ENCODE data around the gene SASH1.
"Not testable (repeated sequence)": the region's sequence is repeated elsewhere in the genome, so short reads cannot be mapped to it uniquely, and the experiment has no call there.

The SASH1 gene

GRCh38 chr6:148550569-148550968, 207.9 kb downstream of the SASH1 start:
- no peak for DNase-seq (ENCODE audit: low spot score)

- DNase-seq (ENCODE audit: low spot score) = no peak
These were observed 208.6 kb downstream of the SASH1 start for GRCh38 chr6:148551226-148551625.

GRCh38 chr6:148556410-148556809, 213.8 kb downstream of the SASH1 start:
- DNase-seq (ENCODE audit: low spot score) = no peak

GRCh38 chr6:148557796-148558321, 215.2 kb downstream of the SASH1 start:
- no peak for DNase-seq (ENCODE audit: low spot score)

DNA sequence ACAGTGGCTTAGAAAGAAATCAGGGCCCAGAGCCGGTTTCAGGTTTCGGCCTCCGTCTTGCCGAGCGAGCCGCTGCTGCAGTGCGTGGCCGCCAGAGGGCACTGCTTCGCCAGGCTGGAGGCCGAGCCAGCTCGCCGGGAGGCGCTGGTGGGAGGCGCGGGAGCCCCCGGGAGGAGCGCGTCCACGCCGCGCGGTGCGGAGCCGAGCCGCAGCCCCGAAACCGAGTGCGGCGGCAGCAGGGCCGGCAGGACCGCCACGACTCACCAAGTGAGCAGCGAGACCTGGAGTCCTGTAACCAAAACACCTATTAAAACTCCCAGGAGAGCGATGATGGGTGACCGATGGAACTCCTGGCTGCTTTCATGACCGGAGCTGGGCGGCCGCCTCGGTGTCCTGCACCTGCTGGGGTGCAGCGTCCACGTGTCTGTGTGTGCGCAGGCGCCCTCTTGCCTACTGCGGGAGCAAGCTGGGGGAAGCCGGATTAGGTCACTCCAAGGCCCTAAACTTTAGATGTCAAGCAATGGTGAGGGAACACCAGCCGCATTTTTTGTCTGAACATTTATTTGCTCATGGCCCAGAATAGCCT, 217.3 kb downstream of the SASH1 start:
- peak; percentile 74 for DNase-seq (ENCODE audit: low spot score)

DNA sequence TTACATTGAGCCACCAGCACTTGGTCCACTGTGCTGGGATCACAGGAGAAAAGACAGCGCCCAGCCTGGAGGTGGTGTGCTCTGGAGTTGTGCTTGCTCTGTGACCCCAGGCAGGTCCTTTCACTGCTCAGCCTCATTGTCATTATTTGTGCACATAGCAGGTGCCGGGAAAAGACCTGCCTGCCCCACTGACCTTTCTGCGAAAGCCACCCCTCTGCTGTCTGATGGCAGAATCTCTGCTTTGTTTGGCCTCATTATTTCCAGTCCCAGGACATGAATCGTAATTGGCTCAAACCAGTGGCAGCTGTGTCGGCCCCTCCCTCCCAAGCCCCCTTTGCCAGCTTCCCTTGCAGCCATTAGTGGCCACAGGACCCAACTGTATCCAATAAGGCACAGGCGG, 219.0 kb downstream of the SASH1 start:
- no peak for DNase-seq (ENCODE audit: low spot score)

DNA sequence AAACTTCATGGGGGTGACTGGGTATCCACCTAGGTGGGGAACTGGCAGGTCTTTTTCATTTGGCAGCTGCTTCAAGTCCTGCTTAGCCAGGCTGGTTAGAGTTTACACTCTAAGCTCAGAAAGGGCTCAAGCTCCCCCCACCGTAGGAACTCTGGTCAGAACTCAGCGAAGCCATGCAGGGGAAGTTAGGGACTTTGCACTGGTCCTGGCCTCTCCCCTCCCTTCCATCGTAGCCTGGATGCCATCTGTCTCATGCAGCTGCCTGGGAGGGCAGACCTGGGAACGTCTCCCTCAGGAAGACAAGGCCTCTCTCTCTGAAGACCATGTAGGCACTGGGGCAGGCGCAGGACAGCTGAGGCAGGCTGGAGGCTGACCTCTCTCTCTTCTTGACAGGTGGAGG, 220.4 kb downstream of the SASH1 start:
- no peak for DNase-seq (ENCODE audit: low spot score)

DNA sequence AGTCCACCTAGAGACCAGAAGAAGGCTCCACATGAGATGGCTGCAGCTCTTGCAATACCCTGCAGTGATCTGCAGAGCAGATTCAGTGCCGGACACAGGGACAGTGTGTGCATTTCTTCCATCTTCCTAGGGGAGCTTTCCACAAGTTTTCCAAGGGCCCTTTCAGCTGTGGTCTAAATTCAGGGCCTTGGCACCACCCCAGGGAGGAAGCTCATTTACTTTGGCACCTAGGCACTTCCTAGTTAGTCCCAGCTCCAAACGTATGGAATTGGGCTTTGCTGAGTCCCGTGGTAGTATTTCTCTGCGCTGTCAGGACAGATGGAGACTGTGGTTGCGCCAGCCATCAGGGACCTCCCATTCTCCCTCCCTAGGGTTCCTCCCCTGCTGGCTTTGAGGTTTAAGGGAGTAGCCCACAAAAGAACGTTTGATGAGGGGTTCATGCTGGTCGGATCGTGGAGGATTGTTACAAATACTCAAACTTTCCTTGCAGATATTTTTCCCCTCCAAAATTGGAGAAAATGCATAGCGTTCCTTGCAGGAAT, 221.9 kb downstream of the SASH1 start:
- DNase-seq (ENCODE audit: low spot score) = no peak

DNA sequence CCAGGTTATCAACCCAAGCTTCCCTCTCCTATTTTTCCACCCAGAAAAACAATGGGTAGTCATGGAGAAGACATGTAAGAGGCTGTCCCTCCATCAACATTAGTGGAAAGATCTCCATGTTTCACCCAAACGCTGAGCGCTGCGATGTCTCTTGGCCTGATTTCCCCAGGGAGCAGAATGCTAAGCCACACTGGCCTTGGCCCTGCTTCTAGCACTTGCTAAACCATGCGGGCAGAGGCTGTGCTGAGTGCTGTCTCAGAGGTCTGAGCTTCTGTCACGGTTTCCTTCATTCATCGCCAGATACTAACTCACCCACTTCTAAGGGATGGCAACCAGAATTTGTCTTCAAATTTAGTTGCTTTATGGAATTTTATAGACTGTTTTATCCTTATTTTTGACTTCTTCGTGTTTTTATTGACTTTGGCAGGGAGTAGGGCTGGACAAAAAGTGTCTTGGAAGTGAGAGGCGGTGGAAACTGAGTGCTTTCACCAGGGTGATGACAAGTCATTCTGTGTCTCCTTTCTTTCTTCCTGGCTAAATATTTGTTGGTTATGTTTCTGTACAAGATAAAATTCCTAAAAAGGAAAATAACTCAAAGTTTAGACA, 222.8 kb downstream of the SASH1 start:
- DNase-seq (ENCODE audit: low spot score) = no peak

DNA sequence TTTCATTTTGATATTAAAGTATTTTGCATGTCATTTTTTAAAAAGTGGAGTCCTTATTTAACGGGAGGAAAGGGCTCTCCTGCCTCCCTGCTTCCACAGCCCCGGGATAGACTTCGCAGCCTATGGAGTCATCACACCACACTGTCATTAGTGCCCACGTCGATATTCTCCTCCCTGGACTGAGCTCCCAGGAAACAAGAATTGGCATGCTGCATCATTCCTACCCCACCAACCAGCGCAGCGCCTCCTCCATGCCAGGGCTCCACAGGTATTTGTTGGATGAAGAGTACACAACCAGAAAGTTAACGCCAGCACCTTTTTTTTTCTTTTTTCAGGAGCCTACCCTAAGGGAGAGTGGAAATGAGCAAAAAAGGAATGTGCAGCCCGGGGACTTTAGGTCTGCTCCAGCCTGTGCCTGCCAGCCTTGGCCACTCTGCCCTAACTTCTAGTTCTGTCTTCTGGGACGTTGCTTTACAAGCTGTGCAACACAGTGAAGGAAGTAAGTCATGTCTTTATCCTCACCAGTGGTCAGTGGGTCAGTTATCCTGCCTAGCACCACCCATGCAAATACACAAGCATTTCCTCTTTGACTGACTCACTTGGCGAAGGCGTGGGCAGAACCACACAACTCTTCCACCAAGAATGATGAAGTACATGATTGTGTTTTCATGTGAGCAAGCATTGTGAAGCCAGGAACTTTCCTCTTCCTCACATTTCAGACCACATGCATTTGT, 223.5 kb downstream of the SASH1 start:
- DNase-seq (ENCODE audit: low spot score) = no peak

GRCh38 chr6:148566664-148567350, 224.2 kb downstream of the SASH1 start:
- DNase-seq (ENCODE audit: low spot score) = no peak

DNA sequence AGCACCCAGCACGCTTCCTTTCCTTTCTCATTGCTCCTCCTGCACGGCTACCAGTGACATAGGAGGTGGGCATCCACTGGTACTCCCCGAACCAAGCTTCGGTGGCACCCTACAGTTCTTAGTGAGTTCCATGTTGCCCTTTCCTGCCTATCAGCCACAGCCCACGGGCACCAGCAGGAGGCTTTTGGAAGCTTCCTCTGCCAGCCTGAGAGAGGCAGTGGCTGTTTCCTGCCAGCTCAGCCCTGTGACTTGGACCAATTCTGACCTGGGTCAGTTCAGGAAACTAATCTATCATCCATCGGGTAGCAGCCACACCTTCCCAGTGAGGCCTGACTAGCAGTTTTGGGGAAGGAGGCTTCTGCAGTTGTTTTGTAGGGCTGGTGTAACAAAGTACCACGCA, 227.8 kb downstream of the SASH1 start:
- no peak for DNase-seq (ENCODE audit: low spot score)

- no peak for DNase-seq (ENCODE audit: low spot score)
These were observed 230.2 kb downstream of the SASH1 start for GRCh38 chr6:148572676-148573335.

DNA sequence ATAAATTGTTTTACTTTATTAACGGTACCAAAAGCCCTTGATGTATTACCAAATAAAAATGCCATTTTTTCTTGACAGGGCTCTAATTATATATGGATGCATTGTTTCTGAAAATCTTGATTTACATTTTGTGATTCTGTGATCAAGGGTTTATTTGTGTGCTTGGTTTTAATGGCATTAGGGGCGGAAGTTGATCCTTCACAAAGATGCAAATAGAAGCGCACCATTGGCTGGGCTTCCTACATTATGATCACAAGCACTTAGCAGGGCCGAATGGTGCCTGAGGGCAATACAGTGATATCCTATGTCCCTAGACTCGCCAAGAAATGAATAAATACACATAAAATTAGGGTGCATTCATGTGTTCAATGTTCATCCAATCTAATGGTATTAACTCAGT, 231.3 kb downstream of the SASH1 start:
- DNase-seq (ENCODE audit: low spot score) = no peak

DNA sequence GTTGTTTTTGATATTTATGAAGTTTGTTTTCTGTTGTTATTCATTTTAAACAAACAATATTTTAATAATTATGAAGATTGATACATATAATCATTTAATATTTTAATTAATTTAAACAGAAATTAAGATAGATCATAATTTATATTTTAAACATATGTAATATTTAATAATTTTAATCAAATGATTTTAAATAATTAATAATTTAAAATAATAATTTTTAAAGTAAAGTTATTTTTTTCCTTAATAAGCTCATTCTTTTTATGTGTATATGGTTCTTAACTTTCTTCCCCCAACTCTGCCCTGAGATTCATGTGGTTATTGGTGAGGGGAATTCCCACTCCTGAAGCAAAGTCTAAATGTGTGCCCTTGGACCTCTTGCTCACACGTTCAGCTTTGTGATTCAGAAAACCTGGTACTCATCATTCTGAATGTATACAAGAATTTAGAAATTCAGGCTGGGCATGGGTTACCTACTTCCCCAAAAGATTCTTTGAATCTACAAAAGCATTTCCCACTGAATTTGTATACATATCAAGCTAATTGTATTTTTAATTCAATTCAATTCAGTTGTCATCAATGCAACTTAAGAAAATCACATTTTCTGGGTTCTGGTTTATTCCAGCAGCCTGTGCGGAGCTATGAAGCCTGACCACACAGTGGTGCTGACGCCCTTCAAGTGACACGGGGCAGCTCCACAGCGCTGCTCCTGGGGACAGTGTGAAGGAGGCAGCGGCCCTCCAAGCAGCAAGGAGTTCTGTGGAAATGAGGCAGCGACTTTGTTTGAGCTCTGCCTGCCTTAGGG, 235.2 kb downstream of the SASH1 start:
- peak; percentile 74 for DNase-seq (ENCODE audit: low spot score)

GRCh38 chr6:148578489-148578814, 235.8 kb downstream of the SASH1 start:
- no peak for DNase-seq (ENCODE audit: low spot score)

GRCh38 chr6:148578837-148579565, 236.4 kb downstream of the SASH1 start:
- DNase-seq (ENCODE audit: low spot score) = no peak

- DNase-seq (ENCODE audit: low spot score) = no peak
These were observed 237.8 kb downstream of the SASH1 start for GRCh38 chr6:148580442-148580841.

DNA sequence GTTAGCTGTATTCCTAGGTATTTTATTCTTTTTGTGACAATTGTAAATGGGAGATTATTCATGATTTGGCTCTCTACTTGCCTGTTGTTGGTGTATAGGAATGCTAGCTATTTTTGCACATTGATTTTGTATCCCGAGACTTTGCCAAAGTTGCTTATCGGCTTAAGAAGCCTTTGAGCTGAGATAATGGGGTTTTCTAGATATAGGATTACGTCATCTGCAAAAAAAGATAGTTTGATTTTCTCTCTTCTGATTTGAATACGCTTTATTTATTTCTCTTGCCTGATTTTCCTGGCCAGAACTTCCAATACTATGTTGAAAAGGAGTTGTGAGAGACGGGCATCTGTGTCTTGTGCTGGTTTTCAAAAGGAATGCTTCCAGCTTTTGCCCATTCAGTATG, 241.0 kb downstream of the SASH1 start:
- DNase-seq (ENCODE audit: low spot score) = no peak

DNA sequence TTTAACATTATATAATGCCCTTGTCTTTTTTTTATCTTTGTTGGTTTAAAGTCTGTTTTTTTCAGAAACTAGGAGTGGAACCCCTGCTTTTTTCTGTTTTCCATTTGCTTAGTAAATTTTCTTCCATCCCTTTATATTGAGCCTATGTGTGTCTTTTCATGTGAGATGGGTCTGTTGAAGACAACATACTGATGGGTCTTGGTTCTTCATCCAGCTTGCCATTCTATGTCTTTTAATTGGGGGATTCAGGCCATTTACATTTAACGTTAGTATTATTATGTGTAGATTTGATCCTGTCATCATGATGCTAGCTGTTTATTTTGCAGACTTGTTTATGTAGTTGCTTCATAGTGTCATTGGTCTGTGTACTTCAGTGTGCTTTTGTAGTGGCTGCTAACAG, 243.0 kb downstream of the SASH1 start:
- DNase-seq (ENCODE audit: low spot score) = not testable (repeated sequence)
